ENCODE data around the gene SYNM.

Gene SYNM

DNA sequence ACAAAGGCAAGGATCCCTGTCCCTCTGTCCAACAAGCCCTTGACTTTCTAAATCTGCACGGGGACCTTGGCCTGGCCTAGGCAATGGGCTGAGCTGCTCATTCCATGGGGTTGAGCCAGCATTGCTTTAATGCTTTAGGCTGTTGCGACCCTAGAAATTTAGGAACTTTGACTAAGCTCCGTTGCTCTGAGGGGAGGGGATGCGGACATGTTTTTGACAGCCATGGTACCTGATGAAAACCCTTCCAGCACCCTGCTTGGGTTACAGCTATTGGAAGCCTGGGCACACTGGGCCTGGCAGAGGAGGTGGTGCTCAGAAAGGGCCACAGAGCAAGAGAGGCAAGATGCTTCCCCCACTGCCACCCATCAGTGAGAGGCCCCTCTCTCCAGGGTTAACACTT, 37.1 kb downstream of the SYNM start:
- DNase-seq (ENCODE audit: low read depth): no peak

DNA sequence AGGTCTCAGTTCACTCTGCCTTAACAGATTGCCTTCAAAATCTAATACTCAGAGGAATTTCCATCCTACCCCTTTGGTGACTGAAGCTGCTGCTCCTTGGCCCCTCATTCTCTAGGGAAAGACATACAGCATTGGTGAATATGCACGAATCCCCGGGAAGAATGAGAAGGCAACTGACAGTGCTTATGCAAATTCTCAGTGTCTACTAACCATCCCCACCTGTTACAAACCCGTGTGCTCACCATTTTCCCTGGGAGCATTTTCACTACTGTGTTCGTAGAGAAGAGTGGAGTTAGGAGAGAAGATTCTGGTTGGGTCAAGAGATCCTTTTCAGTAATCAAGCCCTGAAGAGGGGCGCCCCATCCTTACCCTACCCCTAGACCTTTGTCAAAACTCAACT, 37.7 kb downstream of the SYNM start:
- DNase-seq (ENCODE audit: low read depth): no peak

DNA sequence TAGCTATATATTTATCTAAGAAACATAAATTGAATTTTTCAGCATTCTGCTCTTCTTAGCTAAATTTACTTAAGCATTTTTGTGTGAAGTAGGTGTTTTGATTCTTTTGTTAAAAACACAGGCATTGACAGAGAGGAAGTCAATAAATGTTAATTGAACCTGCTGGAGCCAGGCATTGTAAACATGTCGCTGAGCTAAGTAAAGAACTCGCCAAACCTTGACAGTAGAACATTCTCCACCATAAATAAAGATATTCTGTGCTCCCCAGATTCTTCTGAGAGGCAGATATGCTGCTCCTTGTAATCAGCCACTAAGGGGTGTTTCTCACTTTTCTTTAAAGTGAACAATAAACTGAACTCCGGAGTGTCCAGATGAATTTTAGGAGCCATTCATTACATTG, 38.4 kb downstream of the SYNM start:
- no peak for DNase-seq (ENCODE audit: low read depth)

DNA sequence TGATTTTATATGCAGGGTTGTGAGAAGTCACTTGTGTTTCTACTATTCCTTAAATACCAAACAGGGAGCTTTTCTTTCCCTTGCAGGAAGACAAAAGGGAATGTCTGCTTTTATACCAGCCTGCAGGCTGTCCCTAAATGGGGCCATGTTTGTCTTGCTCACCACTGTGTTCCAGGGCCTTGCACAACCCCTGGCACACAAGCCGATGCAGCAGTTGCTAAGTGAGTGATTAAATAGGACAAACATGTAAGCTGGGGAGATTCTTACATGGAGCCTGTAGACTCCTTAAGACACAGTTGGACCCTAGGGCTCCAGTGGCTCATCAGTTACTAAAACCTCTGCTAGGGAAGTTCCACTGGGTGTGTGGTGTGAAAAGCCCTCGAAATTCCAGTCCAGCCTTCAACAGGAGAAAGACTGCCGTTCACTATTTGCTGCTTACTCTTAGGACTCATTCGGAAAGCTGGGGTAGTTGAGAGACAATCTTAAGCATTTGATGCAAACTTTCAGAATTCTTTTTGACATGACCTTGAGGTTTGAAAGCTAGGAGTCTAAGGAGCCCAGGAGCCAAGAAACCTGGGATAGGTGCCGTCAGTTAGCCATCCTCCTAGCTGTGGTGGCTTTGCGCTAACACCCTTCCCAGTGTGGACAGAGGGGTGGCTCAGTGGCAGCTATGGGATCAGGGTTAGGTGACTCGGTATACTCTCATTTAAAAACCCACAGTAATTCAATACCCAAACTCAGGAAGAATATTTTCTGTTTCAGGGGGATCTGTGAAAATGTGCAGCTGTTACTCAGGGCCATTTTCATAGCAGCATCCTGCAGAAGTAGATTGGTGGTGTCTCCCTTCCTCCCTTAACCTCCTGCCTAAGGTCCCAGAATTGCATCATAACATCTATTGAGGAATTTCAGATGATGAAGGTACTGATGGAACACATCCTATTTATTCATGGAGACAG, 39.1 kb downstream of the SYNM start:
- no peak for DNase-seq (ENCODE audit: low read depth)

DNA sequence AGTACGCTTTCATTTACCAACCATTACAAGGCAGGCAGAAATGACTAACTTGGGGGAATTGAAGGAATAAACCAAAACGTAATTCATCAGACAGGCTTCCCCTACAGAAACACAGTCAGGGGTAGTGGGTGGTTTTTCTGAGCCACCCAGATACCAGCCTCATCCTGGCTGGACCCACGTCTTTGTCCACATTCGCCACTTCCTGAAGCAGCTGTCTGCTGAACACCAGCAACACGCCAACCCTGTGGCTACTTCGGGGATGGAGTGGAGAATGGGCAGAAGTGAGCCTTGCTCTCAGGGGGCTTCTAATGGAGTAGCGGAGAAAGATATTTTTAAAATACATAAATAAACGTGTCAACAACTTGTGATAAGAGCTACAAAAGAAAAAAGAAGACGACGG, 40.1 kb downstream of the SYNM start:
- no peak for DNase-seq (ENCODE audit: low read depth)

DNA sequence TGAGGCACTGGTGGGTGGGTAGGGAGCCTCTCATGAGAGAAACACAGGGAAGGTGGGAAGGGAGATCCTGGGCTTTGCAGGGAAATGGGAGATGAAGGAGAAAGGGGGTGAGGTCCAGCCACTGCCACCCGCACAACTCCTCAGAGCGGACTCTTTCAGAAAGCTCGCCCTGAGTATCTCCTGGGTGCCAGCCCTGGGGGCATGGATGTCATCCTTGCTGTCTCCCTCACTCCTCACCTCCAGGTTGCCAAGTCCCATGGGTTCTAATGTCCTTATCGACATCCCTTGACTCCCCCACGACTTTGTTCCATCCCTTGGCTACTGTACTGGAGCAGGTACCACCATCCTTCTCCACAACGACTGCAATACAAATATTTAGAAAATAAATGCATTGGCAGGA, 40.9 kb downstream of the SYNM start:
- DNase-seq (ENCODE audit: low read depth): no peak

DNA sequence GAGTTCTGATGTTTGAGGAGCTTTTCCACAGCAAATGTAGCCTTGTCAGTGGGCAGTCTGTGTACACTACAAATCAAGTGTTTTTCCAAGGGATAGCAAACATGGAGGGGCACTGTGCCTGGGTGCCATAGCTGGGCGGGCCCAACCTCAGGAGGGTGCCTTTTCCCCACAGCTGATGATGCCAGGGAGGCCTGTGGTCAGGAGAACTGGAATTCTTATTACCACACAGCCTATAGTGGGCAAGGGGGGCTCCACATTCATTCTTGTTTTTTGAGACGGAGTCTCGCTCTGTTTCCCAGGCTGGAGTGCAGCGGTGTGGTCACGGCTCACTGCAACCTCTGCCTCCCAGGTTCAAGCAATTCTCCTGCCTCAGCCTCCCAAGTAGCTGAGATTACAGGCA, 41.8 kb downstream of the SYNM start:
- DNase-seq (ENCODE audit: low read depth): no peak

DNA sequence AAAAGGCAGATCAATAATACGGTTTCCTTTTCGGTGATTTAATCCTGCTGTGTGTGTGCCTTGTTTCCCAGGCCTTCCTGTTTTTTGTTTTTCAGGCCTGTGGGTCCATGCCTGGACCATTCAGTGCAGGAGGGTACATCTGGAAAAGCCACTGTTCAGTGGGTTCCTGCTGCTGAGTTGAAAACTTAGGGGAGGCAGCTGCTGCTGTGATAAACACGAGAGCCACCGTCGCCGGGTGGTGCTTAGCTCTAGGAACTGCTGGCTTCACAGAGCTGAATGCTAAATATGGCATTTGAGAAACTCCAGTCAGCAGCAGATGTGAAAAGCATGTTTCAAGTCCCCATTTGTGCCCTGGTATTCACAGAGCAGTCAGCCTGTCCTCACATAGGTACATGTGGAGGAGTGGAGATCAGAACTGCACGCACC, 44.0 kb downstream of the SYNM start:
- no peak for DNase-seq (ENCODE audit: low read depth)

DNA sequence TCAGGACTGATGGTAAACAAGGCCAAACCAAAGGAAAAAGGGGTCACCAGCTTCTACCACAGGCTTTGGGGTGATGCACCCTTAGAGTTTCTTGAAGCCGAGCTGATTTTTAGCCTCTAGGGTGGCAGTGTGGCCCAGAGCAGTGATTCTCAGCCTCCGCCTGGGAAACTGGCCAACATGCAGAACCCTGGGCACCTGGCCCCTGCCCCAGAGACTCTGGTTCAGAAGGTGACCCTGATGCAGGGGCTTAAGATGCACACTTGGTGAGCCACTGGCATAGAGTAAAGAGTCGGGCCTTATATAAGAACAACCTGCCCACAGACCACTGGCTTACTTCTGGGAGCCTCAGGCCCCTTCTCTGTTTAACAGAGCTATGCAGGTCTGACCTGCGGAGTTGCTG, 44.5 kb downstream of the SYNM start:
- no peak for DNase-seq (ENCODE audit: low read depth)

DNA sequence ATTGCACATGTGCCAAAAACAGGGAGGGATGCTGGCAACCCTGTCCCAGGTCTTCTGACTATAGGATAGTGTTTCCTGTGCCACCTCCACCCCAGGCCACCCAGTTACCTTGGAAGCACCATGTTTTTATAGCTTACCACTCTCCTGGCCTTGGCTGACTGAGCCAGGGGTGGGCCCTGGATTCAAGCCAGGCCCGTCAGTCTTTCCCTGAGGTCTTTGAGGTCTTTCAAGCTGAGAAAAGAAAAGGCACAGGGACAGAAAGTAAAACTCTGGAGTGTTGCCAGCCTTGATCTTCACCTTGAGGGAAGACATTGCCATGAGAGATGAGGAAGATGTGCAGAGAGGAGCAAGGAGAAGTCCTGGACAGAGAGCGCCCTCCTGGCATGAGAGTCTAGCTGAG, 46.3 kb downstream of the SYNM start:
- DNase-seq (ENCODE audit: low read depth): no peak

DNA sequence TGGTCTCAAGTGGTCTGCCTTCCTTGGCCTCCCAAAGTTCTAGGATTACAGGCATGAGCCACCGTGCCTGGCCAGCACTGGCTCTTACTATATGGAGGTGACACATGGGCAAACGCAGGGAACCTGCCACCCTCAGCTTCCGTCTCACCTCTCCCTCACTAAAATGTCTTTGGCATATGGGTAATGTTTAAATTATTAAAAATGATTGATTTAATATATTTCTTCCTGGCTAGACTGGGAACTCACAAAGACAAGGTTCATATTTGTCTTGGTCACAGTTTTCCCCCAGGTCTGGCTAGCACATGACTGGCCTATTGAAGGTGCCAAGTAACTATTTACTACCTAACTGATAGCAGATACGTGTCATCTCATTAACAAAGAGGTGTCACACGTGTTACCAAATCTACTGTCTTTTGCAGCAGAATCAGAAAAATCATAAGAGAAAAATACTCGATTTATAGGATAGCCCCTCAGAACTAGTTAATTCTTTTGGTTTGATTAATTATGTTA, 48.2 kb downstream of the SYNM start:
- no peak for DNase-seq (ENCODE audit: low read depth)

DNA sequence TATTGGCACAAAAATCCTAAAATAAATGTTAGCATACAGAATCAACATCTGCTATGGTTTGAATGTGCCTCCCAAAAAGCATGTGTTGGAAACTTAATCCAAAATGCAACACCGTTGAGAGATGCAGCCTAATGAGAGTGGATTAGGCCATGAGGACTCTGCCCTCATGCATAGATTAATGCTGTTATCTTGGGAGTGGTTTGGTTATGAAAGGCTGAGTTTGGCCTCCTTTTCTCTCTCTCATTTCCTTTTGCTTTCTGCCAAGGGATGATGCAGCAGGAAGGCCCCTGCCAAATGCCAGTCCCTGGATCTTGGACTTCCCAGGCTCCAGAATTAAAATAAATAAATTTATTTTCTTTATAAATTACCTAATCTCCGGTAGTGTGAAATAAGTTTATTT, 49.4 kb downstream of the SYNM start:
- DNase-seq (ENCODE audit: low read depth): no peak

DNA sequence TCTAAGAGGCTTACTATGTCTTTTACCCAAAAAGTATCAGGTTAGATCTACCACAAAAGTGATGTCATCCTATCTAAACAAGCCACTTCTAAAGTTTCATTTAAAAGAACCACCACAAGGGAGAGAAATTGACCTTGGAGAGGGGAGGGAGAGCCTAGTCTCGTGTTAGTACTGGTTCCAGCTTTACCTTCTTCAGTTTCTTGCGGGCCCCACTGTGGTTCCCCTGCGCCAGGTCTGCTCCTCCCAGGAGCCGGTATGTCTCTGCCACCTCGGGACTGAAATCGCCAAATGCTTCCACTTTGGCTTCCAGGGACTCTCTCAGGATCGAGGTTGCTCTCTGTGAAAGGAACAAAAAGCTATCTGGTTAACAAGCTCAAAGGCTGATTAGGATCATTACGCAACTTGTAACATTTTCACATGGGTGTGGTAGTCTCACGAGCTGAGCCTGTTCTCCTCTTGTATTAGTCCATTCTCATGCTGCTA, 51.1 kb downstream of the SYNM start:
- peak; percentile 36 for DNase-seq (ENCODE audit: low read depth)

DNA sequence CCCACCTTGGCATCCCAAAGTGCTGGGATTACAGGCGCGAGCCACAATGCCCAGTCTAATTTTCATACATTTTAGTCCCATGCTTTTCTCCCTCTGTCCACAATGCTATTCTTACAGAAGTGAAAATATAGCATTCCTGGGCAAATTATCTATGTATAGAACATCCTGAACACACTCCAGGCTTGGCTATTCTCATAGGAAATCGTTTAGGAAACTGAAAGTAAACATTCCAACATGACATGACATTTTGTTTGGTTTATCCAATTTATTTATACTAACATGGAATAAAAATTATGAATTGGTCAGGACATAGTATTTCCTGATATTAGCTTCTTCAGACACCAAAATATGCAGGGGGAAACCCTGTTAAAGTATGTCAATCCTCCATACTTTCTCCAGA, 52.6 kb downstream of the SYNM start:
- no peak for DNase-seq (ENCODE audit: low read depth)

DNA sequence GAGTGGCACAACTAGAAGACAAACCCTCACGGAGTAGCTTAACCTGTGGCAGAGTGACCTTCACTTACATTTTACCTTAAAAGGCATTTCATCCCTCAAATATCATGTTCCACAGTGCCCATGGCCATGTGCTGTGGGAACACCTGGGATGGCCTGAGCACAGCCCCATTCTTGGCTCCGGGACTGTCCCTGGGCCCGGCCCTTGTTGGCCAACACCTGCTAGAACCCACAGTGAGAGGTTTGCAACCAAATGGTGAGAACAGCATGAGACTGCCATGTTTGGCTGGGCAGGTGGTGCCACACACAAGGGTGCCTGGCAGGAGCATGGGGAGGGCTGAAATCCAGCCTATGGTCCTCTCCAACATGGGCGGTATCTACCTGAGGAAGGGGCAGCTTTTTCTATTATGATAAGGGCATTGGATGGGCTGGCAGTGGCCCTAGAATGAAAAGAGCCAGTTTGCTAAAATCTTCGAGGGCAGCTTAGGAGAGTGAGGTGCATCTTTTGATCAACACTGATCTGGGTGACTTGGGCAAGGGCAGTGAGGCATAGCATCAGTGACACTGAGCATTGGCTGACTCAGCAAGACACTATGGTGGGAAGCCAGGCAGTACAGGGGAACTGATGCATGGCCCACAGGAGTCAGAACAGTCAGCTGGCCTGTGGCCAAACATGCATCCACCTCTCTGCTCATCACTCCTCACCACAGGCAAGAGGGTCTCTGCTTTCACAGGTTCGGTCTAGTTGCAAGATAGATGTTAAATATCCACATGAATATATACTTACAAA, 53.9 kb downstream of the SYNM start:
- DNase-seq (ENCODE audit: low read depth): no peak

DNA sequence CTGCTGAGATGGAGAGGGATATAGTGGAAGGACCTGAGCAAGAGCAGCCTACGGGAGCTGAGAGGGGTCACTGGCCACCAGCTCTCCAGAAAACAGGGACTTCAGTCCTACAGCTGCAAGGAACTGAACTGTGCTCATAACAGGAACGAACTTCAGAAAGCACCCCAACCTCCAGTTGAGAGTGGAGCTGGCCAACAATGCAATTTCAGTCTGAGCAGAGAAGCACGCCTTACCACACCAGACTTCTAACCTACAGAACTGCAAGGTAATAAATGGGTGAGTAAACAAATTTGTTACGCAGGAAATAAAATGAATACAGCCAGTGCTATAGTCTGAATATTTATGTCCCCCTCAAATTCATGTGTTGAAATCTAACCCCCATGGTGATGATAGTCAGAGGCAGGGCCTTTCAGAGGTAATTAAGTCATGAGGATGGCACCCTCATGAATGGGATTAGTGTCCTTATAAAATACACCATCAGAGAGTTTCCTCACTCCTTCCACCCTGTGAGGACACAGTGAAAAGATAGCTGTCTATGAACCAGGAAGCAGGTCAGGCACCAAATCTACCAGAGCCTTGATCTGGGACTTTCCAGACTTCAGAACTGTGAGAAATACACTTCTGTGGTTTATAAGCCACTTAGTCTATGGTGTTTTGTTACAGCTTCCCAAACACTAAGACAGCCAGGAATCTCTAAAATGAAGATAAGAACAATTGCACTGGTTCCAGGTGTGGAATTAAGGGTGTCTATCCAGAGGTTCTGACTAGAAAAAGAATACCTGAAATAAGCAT, 58.6 kb downstream of the SYNM start:
- DNase-seq (ENCODE audit: low read depth): no peak

DNA sequence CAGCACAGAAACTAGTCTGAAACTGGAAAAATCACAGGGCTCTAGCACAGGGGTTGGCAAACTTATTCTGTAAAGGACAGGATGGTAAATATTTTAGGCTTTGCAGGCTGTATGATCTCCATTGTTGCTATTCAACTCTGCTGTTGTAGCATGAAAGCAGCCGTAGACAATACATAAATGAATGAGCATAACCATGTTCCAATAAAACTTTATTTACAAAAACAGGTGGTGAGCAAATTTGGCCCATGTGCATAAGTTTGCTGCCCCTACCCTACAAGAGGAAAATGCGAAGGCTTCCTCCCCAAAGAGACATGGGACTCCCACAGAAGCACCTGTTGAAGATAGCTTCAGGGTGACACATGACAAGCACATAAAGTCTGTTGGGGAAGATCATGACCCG, 59.2 kb downstream of the SYNM start:
- no peak for DNase-seq (ENCODE audit: low read depth)

DNA sequence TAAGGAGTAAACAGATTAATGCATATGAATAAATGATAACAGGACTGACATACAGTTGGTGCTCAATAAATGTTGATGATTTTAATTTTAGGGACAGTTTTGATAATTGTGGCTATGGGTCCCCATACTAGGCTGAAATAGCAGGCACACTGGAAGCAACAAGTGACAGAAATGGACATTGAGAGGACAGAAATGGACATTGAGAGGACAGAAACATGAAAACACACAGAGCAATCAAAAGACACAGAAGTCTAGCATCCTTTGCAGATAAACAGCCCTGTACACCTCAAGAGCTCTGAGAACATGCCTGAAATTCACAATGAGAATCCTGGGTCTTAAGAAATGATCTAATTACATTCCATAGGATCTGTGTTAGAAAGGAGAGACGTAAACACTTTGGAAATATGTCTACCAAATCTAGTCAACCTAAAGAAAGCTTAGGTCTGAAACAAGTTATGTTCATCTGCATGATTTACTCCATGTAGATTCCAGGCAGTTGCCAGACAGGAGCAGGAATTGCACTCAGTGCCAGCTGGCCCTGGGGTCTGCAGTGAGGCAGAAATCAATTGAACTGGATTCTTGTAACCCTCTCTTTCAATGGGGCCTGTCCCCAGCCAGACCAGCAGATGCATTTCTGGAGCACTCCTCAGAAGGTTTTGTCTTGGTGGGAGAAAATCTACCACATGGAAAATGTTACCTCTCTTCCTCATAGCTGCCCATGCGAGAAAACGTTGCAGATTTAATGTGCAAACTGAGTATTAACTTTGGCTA, 60.3 kb downstream of the SYNM start:
- no peak for DNase-seq (ENCODE audit: low read depth)

DNA sequence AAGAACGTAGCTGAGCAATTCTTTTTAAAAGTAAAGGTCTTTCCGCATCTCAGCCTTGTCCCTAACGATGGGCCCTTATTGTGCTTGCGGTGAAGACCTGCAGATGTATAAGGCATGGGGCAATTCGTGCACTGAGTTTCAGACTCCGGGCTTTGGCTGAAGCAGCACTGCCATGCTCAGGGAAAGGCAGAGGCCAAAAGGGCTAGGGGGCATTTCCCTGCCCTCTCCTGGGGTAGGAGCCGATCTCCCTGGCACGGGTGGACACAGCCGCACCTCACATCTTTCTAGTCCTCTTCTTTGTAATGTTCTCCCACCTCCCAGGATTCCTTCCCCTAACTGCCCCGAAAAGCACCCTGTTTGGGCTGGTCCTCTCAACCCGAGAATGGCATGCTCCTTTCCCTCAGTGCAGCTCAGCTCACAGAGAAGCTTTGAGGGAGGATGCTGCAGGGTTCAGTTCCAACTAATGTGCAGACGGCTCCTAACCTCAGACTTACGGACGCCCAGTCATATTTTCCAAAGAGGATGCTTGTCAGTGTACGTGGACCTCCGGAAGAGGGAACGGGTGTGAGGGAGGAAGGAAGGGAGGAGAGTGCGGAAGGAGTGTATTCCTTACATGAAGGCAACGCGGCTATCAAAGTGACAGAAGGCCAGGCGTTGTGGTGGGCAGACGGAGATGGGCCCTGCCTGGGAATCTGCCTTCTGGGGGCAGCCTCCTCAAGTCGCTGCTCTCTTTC, 61.2 kb downstream of the SYNM start:
- no peak for DNase-seq (ENCODE audit: low read depth)

DNA sequence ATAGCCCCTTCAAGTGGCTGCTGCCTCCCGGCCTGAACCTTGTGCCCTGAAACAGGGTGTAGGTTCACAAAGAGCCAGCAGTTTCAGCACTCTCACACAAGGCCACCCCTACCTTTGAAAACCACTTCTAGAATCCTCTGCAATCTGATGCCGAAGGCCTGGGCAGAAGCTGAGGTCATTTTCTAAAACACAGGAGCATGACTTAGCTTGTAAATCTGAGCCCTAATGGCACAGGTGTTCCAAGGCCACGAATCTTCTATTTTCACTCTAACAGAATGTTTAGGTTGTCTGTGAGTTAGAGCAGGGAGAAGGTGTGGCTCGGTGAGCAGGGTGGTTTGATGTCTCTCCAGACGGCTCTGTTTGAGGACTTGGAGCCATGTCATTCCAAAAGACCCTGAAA, 62.3 kb downstream of the SYNM start:
- DNase-seq (ENCODE audit: low read depth): no peak

DNA sequence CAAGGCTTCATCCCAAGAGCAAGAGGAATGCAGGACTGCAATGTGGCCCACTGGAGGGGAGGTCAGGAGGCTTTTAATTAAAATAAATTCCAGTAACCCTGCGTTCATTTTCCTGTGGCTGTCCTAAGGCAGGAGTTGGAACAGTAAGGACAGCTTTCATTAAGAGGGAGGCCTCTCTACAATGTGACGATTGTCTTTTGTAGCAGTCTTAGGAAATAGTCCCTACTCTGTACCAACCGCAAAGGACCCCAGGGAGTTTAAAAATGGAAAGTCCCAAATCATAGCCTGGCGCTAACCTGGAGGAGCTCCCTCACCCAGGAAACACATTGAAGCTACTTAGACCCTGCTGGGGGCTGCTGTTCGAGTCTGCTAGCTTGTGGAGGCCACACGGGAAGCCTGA, 62.8 kb downstream of the SYNM start:
- no peak for DNase-seq (ENCODE audit: low read depth)
